ENCODE measurements around the gene APPBP2. TPM values are rescaled to one million over a fixed set of nuclear protein-coding genes. Genes with fewer than 3 reads are reported as not detected.
"Not testable (repeated sequence)": the region's sequence is repeated elsewhere in the genome, so short reads cannot be mapped to it uniquely, and the experiment has no call there.

Gene APPBP2
- total and polyA plus RNA-seq, 12 donors: 5.5 to 63.4 (median 36.1) TPM

DNA sequence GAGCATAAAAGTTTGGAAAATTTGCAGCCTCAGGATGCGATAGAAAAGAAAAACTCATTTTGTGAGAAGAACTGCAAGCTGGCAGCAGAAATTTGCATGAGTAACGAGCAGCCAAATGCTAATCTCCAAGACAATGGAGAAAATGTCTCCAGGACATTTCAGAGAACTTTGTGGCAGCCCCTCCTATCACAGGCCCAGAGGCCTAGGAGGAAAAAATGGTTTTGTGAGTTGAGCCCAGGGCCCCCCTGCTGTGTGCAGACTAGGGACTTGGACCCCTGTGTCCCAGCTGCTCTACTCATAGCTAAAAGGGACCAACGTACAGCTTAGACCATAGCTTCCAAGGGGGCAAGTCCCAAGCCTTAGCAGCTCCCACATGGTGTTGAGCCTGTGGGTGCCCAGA is 34.3 kb downstream of the APPBP2 start:
- TF ChIP-seq POLR2A (IDR thresholded peaks at IDR 0.05): no peak
- TF ChIP-seq, protein P1, sequence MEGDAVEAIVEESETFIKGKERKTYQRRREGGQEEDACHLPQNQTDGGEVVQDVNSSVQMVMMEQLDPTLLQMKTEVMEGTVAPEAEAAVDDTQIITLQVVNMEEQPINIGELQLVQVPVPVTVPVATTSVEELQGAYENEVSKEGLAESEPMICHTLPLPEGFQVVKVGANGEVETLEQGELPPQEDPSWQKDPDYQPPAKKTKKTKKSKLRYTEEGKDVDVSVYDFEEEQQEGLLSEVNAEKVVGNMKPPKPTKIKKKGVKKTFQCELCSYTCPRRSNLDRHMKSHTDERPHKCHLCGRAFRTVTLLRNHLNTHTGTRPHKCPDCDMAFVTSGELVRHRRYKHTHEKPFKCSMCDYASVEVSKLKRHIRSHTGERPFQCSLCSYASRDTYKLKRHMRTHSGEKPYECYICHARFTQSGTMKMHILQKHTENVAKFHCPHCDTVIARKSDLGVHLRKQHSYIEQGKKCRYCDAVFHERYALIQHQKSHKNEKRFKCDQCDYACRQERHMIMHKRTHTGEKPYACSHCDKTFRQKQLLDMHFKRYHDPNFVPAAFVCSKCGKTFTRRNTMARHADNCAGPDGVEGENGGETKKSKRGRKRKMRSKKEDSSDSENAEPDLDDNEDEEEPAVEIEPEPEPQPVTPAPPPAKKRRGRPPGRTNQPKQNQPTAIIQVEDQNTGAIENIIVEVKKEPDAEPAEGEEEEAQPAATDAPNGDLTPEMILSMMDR (IDR thresholded peaks at IDR 0.05): no peak
- H3K4me1 ChIP-seq (replicated peaks in 1 of 2): no peaks in the 10 kb centered on the region
- H3K4me3 ChIP-seq: no peak overlapping the region
- intact Hi-C loops (cut with DNase I): no loop called here
- peaks cover 0 to 6% (median 0%) of the 10 kb centered on the region in 3 donors for H3K9me3 ChIP-seq (replicated peaks in 1 of 3)
- H3K27ac ChIP-seq: no peak overlapping the region
- 91 to 98% (median 97%) methylated on average over 3 of the region's 3 CpGs for WGBS, 4 donors
- no peaks in the 10 kb centered on the region for H3K27me3 ChIP-seq
- peaks cover 0 to 37% of the 10 kb centered on the region in 2 donors for H3K36me3 ChIP-seq (replicated peaks in 1 of 2)
- DNase-seq: no peak

DNA sequence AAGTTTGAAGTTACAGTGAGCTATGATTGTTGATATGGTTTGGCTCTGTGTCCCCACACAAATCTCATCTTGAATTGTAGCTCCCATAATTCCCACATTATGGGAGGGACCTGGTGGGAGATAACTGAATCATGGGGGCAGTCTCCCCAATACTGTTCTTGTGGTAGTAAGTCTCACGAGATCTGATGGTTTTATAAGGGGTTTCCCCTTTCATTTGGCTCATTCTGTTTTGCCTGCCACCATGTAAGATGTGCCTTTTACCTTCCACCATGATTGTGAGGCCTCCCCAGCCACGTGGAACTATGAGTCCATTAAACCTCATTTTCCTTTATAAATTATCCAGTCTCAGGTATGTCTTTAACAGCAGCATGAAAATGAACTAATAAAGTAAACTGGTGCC is 35.4 kb downstream of the APPBP2 start:
- H3K4me3 ChIP-seq; H3K4me1 ChIP-seq (replicated peaks in 1 of 2); DNase-seq; H3K9me3 ChIP-seq (replicated peaks in 1 of 3); H3K27me3 ChIP-seq; intact Hi-C loops (cut with DNase I); H3K27ac ChIP-seq: not testable (repeated sequence)
- peaks cover 0 to 37% of the 10 kb centered on the region in 2 donors for H3K36me3 ChIP-seq (replicated peaks in 1 of 2)
- WGBS, 4 donors: 95 to 99% (median 95%) methylated on average over 2 of the region's 2 CpGs

DNA sequence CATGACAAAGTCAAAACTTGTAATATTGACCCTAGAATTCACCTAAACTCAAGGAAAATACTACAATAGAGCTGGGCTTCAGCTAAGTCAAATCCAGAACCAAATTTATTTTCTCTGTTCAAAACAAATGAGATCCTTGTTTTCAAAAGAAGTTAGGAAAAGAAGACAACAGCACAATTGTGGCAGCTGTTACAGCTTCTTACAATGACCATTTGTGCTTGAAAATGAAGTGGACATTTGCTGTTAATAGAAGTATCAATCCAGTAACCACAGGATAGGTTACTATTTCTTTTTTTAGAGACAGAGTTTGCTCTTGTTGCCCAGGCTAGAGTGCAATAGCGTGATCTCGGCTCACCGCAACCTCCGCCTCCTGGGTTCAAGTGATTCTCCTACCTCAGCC is 44.4 kb downstream of the APPBP2 start:
- Histone ChIP-seq H3K27ac (no peak overlapping the region), H3K4me1 (replicated peaks in 1 of 2) (peaks cover 8 to 12% of the 10 kb centered on the region in 2 donors), H3K27me3 (no peaks in the 10 kb centered on the region), H3K36me3 (replicated peaks in 1 of 2) (peaks cover 0 to 10% of the 10 kb centered on the region in 2 donors), H3K9me3 (replicated peaks in 1 of 3) (no peaks in the 10 kb centered on the region), H3K4me3 (no peak overlapping the region)
- TF ChIP-seq POLR2A (IDR thresholded peaks at IDR 0.05): no peak
- TF ChIP-seq, protein P1 (IDR thresholded peaks at IDR 0.05): no peak
- WGBS, 4 donors: 90 to 98% (median 93%) methylated on average over 4 of the region's 4 CpGs
- DNase-seq: no peak
- intact Hi-C loops (cut with DNase I): no loop called here

DNA sequence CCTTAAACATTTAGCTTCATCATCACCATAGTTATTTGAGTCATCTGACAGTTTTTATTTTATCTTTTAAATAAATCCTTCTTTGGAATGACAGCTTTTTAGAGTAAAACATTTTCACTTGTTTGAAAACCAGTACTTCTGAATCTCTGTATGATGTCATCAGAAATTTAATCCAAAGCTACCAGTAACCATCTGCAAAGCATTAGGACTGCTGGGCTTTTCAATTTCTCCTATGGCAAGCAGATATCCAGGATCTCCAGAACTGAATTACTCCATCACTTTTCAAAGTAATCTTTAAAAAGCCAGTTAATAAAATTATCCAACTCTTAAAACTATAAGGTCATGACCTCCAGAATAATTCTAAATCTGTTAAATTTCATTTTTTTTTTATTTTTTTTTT is 52.3 kb downstream of the APPBP2 start:
- intact Hi-C loops (cut with DNase I): loop anchor here in 1 of 2 donors (10.0 kb wide), 1 partner anchor 51 kb away; the partner anchor contains the start of gene APPBP2
- Histone ChIP-seq H3K27ac (no peak overlapping the region), H3K36me3 (replicated peaks in 1 of 2) (peaks cover 0 to 7% of the 10 kb centered on the region in 2 donors), H3K4me1 (replicated peaks in 1 of 2) (peaks cover 22 to 34% of the 10 kb centered on the region in 2 donors), H3K4me3 (no peak overlapping the region), H3K9me3 (replicated peaks in 1 of 3) (no peaks in the 10 kb centered on the region), H3K27me3 (no peaks in the 10 kb centered on the region)
- DNase-seq: no peak
- no peak for TF ChIP-seq POLR2A (IDR thresholded peaks at IDR 0.05)
- TF ChIP-seq, protein P1 (IDR thresholded peaks at IDR 0.05): no peak

DNA sequence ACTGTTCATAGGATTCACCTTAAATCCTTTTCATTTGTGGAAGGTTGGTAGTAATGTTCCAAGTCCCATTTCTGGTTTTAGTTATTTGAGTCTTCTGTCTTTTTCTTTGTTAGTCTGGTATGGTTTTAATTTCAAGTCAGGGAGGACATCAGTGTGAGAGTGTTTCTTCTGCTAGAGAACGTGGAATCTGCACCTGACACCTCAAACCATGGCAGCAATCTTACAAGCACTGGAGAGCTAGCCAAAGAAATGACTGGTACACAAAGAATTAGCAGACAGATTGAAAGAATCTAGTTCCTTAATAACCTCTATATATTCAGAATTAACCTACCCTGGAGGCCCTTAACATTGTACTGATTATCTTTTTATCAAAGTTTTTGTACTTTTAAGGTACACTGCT is 53.6 kb downstream of the APPBP2 start:
- no peaks in the 10 kb centered on the region for H3K9me3 ChIP-seq (replicated peaks in 1 of 3)
- no peak overlapping the region for H3K27ac ChIP-seq
- no peak overlapping the region for H3K4me3 ChIP-seq
- intact Hi-C loops (cut with DNase I): loop anchor here in 1 of 2 donors (10.0 kb wide), 1 partner anchor 52 kb away; the partner anchor contains the start of gene APPBP2
- H3K36me3 ChIP-seq (replicated peaks in 1 of 2): no peaks in the 10 kb centered on the region
- H3K27me3 ChIP-seq: no peaks in the 10 kb centered on the region
- peaks cover 34 to 41% of the 10 kb centered on the region in 2 donors for H3K4me1 ChIP-seq (replicated peaks in 1 of 2)
- no peak for TF ChIP-seq POLR2A (IDR thresholded peaks at IDR 0.05)
- TF ChIP-seq, protein P1 (IDR thresholded peaks at IDR 0.05): no peak
- 93 to 100% (median 100%) methylated on average over 1 of the region's 1 CpG for WGBS, 4 donors
- DNase-seq: no peak
